A673 (cell line): ENCODE measurements around the gene PLXNA3.

Experiments
- CTCF ChIP-seq: fragments of 300-800, 200-600 bp; sonication (generic); conservative IDR thresholded peaks from 2 replicates; pipeline ENCODE4 v1.5.1; 2017; ENCODE audit warnings: low read depth, mild to moderate bottlenecking, antibody characterized with exemption, low read length, moderate library complexity, mixed read lengths
- EZH2 ChIP-seq: fragments of 200-600 bp; sonication (generic); IDR thresholded peaks from 2 replicates; pipeline ENCODE4 v1.6.1; 2017; ENCODE audit warnings: borderline replicate concordance, low read depth, mild to moderate bottlenecking, mixed read lengths, antibody characterized with exemption, low read length; ENCODE audit not compliant: poor library complexity, severe bottlenecking

DNA sequence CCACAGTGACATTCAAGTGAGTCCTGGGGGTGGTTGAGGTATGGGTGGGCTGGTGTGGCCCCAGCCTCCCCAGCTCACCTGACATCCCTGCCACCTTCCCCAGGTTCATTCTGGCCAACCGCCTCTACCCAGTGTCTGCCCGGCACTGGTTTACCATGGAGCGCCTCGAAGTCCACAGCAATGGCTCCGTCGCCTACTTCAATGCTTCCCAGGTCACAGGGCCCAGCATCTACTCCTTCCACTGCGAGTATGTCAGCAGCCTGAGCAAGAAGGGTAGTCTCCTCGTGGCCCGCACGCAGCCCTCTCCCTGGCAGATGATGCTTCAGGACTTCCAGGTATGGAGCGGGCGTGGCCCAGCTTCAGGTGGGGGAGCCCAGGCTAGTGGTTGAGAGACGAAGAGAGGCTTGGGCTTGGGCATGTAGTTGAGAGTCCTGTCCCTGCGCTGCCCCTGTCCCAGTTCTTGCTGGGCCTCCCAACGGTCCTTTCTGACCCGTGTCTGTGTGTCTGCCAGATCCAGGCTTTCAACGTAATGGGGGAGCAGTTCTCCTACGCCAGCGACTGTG, 22.8 kb upstream of the PLXNA3 start:
- TF ChIP-seq EZH2 (no peak), CTCF (no peak)
